ENCODE measurements around the gene TUBA4B. TPM values are rescaled to one million over a fixed set of nuclear protein-coding genes. Genes with fewer than 3 reads are reported as not detected.

Gene TUBA4B
- total and polyA plus RNA-seq, 2 experiments from 2014 or later, result not detected

DNA sequence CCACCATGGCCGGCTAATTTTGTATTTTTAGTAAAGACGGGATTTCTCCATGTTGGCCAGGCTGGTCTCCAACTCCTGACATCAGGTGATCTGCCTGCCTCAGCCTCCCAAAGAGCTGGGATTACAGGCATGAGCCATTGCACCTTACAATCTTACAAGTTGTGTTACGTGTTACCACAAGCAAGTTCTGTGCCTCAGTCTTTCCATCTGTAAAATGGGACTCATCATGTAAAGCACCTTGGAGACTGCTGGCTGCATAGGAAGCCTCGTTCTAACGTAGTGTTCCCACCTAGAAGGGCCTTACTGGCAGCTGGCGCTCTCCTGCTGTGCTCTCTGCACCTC is 36.1 kb downstream of the TUBA4B start:
- no peak overlapping the region for H2AFZ ChIP-seq
- in situ Hi-C loops (cut with MboI), result no loop called here

DNA sequence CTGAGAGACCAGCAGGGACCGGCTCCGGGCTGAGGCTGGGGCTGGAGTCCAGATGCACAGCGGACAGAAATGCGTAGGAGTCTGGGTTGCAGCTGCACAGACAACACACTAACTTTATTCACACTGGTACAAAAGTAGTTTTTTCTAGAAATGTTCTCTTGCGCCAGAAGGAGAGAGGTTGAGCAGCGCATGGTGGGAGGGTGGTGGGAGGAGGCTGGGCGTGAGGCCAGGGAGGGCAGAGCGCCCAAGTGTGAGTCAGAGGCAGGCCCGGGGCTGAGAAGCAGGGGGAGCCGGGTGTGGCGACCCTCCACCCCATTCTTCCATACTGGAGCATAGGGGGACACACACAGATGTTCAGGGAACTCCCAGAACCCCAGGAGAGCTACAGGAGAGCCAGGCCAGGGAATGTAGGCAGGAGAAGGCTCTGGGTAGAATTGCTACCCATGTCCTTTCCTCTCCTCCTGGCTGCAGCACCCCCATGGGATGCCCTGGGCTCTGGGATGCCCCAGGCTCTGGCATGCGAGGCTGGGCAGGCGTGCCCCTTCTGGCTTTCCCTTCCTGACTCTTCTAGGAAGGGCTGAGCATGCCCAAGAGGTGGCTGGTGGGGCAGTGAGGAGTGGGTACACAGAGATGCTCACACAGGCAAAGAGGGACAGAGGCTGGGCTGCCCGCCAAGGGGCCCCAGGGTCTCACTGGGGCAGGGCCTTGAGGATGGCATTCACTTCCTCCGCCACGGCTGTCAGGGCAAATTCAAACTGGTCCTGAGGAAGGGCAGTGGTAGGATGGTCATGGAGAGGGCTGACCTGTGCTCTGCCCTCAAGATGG is 36.7 kb downstream of the TUBA4B start:
- no peaks in the 10 kb centered on the region for H3K79me2 ChIP-seq (ENCODE audit: insufficient read depth)
- H3K4me2 ChIP-seq (ENCODE audit: unreplicated experiment), result peak overlapping the region; percentile 30
- no peak for TF ChIP-seq EZH2phosphoT487 (IDR thresholded peaks at IDR 0.05; ENCODE audit: insufficient read depth, low read depth)
- TF ChIP-seq EZH2 (IDR thresholded peaks at IDR 0.05; ENCODE audit: insufficient read depth, poor library complexity, severe bottlenecking), result no peak
- H3K9me3 ChIP-seq (ENCODE audit: low read depth), result no peaks in the 10 kb centered on the region
- no peak overlapping the region for H2AFZ ChIP-seq
- no peaks in the 10 kb centered on the region for H3K36me3 ChIP-seq (ENCODE audit: low read depth)
- H4K20me1 ChIP-seq (ENCODE audit: insufficient read depth), result no peaks in the 10 kb centered on the region
- H3K27me3 ChIP-seq (replicated peaks; ENCODE audit: insufficient read depth), result no peaks in the 10 kb centered on the region
- H3K9me2 ChIP-seq (ENCODE audit: insufficient read depth), result no peaks in the 10 kb centered on the region
- 5 to 10% methylated on average over 13 to 16 of the region's 16 CpGs for WGBS, 2 experiments (ENCODE audit: low coverage in 1 of 2, low lambda C conversion rate in 2 of 2, missing lambda C conversion rate in 2 of 2)
- no peak overlapping the region for H3K4me3 ChIP-seq
- peaks cover 22% of the 10 kb centered on the region for H3K4me1 ChIP-seq (ENCODE audit: insufficient read depth)
- peak overlapping the region; percentile 63 for H3K27ac ChIP-seq
- in situ Hi-C loops (cut with MboI), result no loop called here
- peak; percentile 91 for DNase-seq
- H3K9ac ChIP-seq, result peak overlapping the region; percentile 22; the same call in 1 of the 2 replicates
- H3F3A ChIP-seq (ENCODE audit: insufficient read depth), result peaks cover 8% of the 10 kb centered on the region

More for the DNA sequence above, 36.1 kb downstream of the TUBA4B start:
- no peak for TF ChIP-seq EZH2 (IDR thresholded peaks at IDR 0.05; ENCODE audit: insufficient read depth, poor library complexity, severe bottlenecking)
- no peak for TF ChIP-seq EZH2phosphoT487 (IDR thresholded peaks at IDR 0.05; ENCODE audit: insufficient read depth, low read depth)
- Histone ChIP-seq H3K36me3 (ENCODE audit: low read depth) (no peaks in the 10 kb centered on the region), H3K79me2 (ENCODE audit: insufficient read depth) (no peaks in the 10 kb centered on the region), H3K9ac (peak overlapping the region; percentile 22; the same call in 1 of the 2 replicates), H4K20me1 (ENCODE audit: insufficient read depth) (no peaks in the 10 kb centered on the region), H3F3A (ENCODE audit: insufficient read depth) (peaks cover 8% of the 10 kb centered on the region), H3K4me2 (ENCODE audit: unreplicated experiment) (peak overlapping the region; percentile 30), H3K27ac (peak overlapping the region; percentile 63), H3K9me3 (ENCODE audit: low read depth) (no peaks in the 10 kb centered on the region), H3K9me2 (ENCODE audit: insufficient read depth) (no peaks in the 10 kb centered on the region), H3K4me3 (no peak overlapping the region), H3K4me1 (ENCODE audit: insufficient read depth) (peaks cover 22% of the 10 kb centered on the region), H3K27me3 (replicated peaks; ENCODE audit: insufficient read depth) (no peaks in the 10 kb centered on the region)
- DNase-seq, result no peak
- WGBS, 2 experiments (ENCODE audit: low coverage in 1 of 2, low lambda C conversion rate in 2 of 2, missing lambda C conversion rate in 2 of 2), result 55 to 59% methylated on average over 6 of the region's 6 CpGs

DNA sequence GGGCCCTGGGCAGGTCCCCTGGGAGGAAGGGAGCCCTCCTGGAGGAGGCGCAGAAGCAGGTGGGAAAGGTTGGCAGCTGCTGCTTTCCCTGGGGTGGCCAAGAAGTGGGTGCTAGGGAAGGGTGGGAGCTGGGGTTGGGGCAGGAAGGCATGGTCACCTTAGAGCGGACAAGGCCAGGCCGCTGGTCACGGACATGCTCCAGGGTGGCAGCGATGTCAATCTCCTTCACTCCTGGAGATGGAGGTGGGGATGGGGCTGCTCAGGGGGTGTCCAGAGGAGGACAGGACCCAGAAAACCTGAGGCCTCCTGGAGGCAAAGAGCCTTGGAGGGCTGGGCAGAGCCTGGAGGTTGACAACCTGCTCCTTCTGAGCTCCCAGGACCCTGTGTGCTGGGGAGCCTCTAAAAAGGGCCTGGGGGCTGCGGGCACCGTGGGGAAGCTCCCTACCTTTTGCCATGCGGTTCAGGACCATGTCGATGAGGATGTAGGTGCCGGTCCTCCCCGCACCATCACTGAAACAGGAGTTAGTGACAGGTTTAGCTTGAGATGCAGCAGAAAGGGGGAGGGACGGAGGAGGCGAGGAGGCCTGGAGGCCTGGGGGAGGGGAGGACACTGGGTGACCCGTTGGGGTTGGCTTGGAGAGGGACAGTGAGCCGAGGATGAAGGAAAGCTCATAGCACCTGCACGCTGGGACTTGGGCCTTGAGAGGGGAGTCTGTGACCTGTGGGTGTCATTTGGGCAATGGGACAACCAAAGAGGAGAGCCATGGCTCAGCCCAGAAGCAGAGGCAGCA is 37.5 kb downstream of the TUBA4B start:
- H3K9ac ChIP-seq, result no peak overlapping the region
- no peaks in the 10 kb centered on the region for H3K36me3 ChIP-seq (ENCODE audit: low read depth)
- H3K9me3 ChIP-seq (ENCODE audit: low read depth), result no peaks in the 10 kb centered on the region
- no peaks in the 10 kb centered on the region for H3K79me2 ChIP-seq (ENCODE audit: insufficient read depth)
- no peaks in the 10 kb centered on the region for H3K27me3 ChIP-seq (replicated peaks; ENCODE audit: insufficient read depth)
- no peak overlapping the region for H2AFZ ChIP-seq
- H3K4me3 ChIP-seq, result no peak overlapping the region
- H4K20me1 ChIP-seq (ENCODE audit: insufficient read depth), result no peaks in the 10 kb centered on the region
- no peak overlapping the region for H3K4me2 ChIP-seq (ENCODE audit: unreplicated experiment)
- H3K9me2 ChIP-seq (ENCODE audit: insufficient read depth), result no peaks in the 10 kb centered on the region
- H3F3A ChIP-seq (ENCODE audit: insufficient read depth), result peaks cover 8% of the 10 kb centered on the region
- DNase-seq, result no peak
- 80 to 87% methylated on average over 15 to 16 of the region's 16 CpGs for WGBS, 2 experiments (ENCODE audit: low coverage in 1 of 2, low lambda C conversion rate in 2 of 2, missing lambda C conversion rate in 2 of 2)
- no peak for TF ChIP-seq EZH2 (IDR thresholded peaks at IDR 0.05; ENCODE audit: insufficient read depth, poor library complexity, severe bottlenecking)
- no peak for TF ChIP-seq EZH2phosphoT487 (IDR thresholded peaks at IDR 0.05; ENCODE audit: insufficient read depth, low read depth)
- in situ Hi-C loops (cut with MboI), result no loop called here
- peaks cover 22% of the 10 kb centered on the region for H3K4me1 ChIP-seq (ENCODE audit: insufficient read depth)
- H3K27ac ChIP-seq, result no peak overlapping the region

DNA sequence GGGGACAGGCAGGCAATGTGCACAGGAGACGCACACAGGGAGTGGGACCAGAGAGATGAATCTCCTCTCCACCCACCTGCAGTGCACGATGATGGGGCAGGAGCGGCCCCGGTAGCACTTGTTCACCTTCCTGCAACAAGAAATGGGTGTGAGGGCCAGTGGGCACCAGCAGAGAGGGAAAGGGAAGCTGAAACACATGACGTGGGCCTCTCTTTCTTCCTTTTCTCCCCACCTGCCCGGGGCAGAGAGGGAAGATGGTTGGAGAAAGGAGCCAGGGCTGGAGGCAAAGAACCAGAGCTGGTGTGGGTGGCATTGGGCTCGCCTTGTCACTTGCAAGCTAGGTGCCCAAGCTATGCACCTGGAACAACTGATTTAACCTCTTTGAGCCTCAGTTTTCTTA is 38.4 kb downstream of the TUBA4B start:
- Histone ChIP-seq H3F3A (ENCODE audit: insufficient read depth) (peaks cover 8% of the 10 kb centered on the region), H3K4me2 (ENCODE audit: unreplicated experiment) (no peak overlapping the region), H3K27ac (no peak overlapping the region), H2AFZ (no peak overlapping the region), H3K36me3 (ENCODE audit: low read depth) (no peaks in the 10 kb centered on the region), H3K9ac (no peak overlapping the region), H3K4me1 (ENCODE audit: insufficient read depth) (peaks cover 18% of the 10 kb centered on the region), H3K9me2 (ENCODE audit: insufficient read depth) (no peaks in the 10 kb centered on the region), H3K79me2 (ENCODE audit: insufficient read depth) (no peaks in the 10 kb centered on the region), H3K27me3 (replicated peaks; ENCODE audit: insufficient read depth) (no peaks in the 10 kb centered on the region), H3K9me3 (ENCODE audit: low read depth) (no peaks in the 10 kb centered on the region), H3K4me3 (no peak overlapping the region), H4K20me1 (ENCODE audit: insufficient read depth) (no peaks in the 10 kb centered on the region)
- TF ChIP-seq EZH2 (IDR thresholded peaks at IDR 0.05; ENCODE audit: insufficient read depth, poor library complexity, severe bottlenecking) (no peak), EZH2phosphoT487 (IDR thresholded peaks at IDR 0.05; ENCODE audit: insufficient read depth, low read depth) (no peak)
- in situ Hi-C loops (cut with MboI), result no loop called here
- DNase-seq, result no peak
- 87 to 88% methylated on average over 7 of the region's 7 CpGs for WGBS, 2 experiments (ENCODE audit: low coverage in 1 of 2, low lambda C conversion rate in 2 of 2, missing lambda C conversion rate in 2 of 2)

Data from GM23248 (cell line).